K562 (cell line): ENCODE data around the gene ACTN3. TPM values are rescaled to one million over a fixed set of nuclear protein-coding genes. Genes with fewer than 3 reads are reported as not detected.

Source experiments
- ELK3 ChIP-seq: fragments of 450-650 bp; formaldehyde crosslinking; IDR thresholded peaks from 2 replicates; pipeline ENCODE4 v1.4.0; 2020; ENCODE audit warnings: mild to moderate bottlenecking
- ETV6 ChIP-seq, 3 experiments: fragments of 150-350 bp in 1 of 3; sonication (generic) in 1 of 3; formaldehyde crosslinking in 1 of 3; IDR thresholded peaks; 2 replicates each; pipeline versions ENCODE4 v1.6.1 to v1.8.0; 2014 to 2022; ENCODE audit warnings: borderline replicate concordance in 2 of 3, low read depth in 2 of 3, antibody characterized with exemption in 1 of 3, low read length in 1 of 3, mild to moderate bottlenecking in 1 of 3, missing genetic modification reagents in 1 of 3
- MED1 ChIP-seq: sonication (generic); formaldehyde crosslinking; IDR thresholded peaks from 2 replicates; pipeline ENCODE4 v1.8.1; 2023; ENCODE audit warnings: missing genetic modification reagents, borderline replicate concordance
- NONO ChIP-seq, 2 experiments: fragments of 200-400 bp in 1 of 2; fragments of 450-650 bp in 1 of 2; formaldehyde crosslinking in 1 of 2; IDR thresholded peaks; 2 replicates each; pipeline ENCODE4 v1.6.1; 2017; ENCODE audit warnings: low read depth in 2 of 2, mild to moderate bottlenecking in 2 of 2, moderate library complexity in 2 of 2, low read length in 1 of 2
- NR2F6 ChIP-seq: fragments of 450-650 bp; formaldehyde crosslinking; IDR thresholded peaks from 2 replicates; pipeline ENCODE4 v1.4.0; 2020; ENCODE audit warnings: mild to moderate bottlenecking
- POLR2H ChIP-seq: IDR thresholded peaks from 2 replicates; pipeline ENCODE4 v1.6.1; 2016; ENCODE audit warnings: missing genetic modification characterization, low read depth, mild to moderate bottlenecking, control low read depth, missing compliant biosample characterization, moderate library complexity
- REST ChIP-seq, 2 experiments: fragments of 450-650 bp; formaldehyde crosslinking in 1 of 2; IDR thresholded peaks; 2 replicates each; pipeline versions ENCODE4 v1.4.0 to v1.6.1; 2014 to 2020; ENCODE audit warnings: mild to moderate bottlenecking in 2 of 2, borderline replicate concordance in 1 of 2, low read depth in 1 of 2
- SAFB2 ChIP-seq: fragments of 200-400 bp; formaldehyde crosslinking; IDR thresholded peaks from 2 replicates; pipeline ENCODE4 v1.6.1; 2018; ENCODE audit warnings: borderline replicate concordance, low read length, low read depth, moderate library complexity; ENCODE audit not compliant: severe bottlenecking
- STAT5B ChIP-seq: fragments of 250-450 bp; sonication (Bioruptor Pico); IDR thresholded peaks from 2 replicates; pipeline ENCODE4 v1.8.0; 2021; ENCODE audit warnings: mild to moderate bottlenecking, inconsistent platforms
- TEAD1 ChIP-seq, 2 experiments: fragments of 450-650 bp in 1 of 2; sonication (generic) in 1 of 2; formaldehyde crosslinking; IDR thresholded peaks; 2 replicates each; pipeline versions ENCODE4 v1.4.0 to v1.8.0; 2020 to 2022; ENCODE audit warnings: mild to moderate bottlenecking in 2 of 2, missing genetic modification reagents in 1 of 2
- ZHX1 ChIP-seq: fragments of 150-350 bp; conservative IDR thresholded peaks from 2 replicates; pipeline ENCODE4 v1.6.1; 2014; ENCODE audit warnings: low read length
- ZNF766 ChIP-seq: fragments of 200-800 bp; sonication (Bioruptor generic); conservative IDR thresholded peaks from 2 replicates; pipeline ENCODE4 v1.6.1; 2016; ENCODE audit warnings: missing genetic modification characterization, missing compliant biosample characterization
- polyA plus RNA-seq, 8 experiments: library from polyadenylated mRNA; depleted of rRNA in 4 of 8; stranded (reverse) in 5 of 8; unstranded in 3 of 8; fragments of >200 nt; fragmentation: Nextera tagmentation in 2 of 8; fragmentation: Illumina TruSeq in 1 of 8; extraction: Ambion mirVana in 2 of 8; extraction: Trizol in 1 of 8; gene quantifications; 2 replicates each; pipeline versions ENCODE4 v1.2.1 to v1.2.3, GENCODE V29; 2011 to 2014; ENCODE audit warnings: inconsistent platforms in 1 of 8, missing spikeins in 1 of 8
- total RNA-seq, 7 experiments: library from RNA; depleted of rRNA in 6 of 7; stranded (reverse); fragments of >200 nt in 6 of 7; fragmentation: Illumina TruSeq in 2 of 7; extraction: Trizol in 2 of 7; gene quantifications; 2 replicates each; pipeline versions ENCODE4 v1.2.1 to v1.2.3, GENCODE V29; 2011 to 2021; ENCODE audit warnings: low replicate concordance in 1 of 7

Gene ACTN3
- total and polyA plus RNA-seq, 9 of the 15 experiments (the other 6 are each of a cell fraction or from before 2014, with no cell fraction given), result not detected

GRCh38 chr11:66559142-66559865, 12.6 kb downstream of the ACTN3 start (continued):
- TF ChIP-seq ZNF766 (no peak), ZHX1 (no peak), SAFB2 (no peak), NR2F6 (CRISPR knock-in tag) (no peak), POLR2H (tag) (no peak), STAT5B (CRISPR knock-in tag) (no peak), REST (IDR thresholded peaks at IDR 0.05; ENCODE audit: borderline replicate concordance) (no peak), REST (CRISPR knock-in tag; IDR thresholded peaks at IDR 0.05; ENCODE audit: low read depth) (no peak), ELK3 (CRISPR knock-in tag) (no peak), TEAD1 (CRISPR knock-in tag; IDR thresholded peaks at IDR 0.05) (peak in 1 of 2 experiments; percentile 53; a peak in 1 of 4 replicates), MED1 (CRISPR knock-in tag) (no peak), ETV6 (IDR thresholded peaks at IDR 0.05; ENCODE audit: borderline replicate concordance in 1 of 2, low read depth in 2 of 2, low read length in 1 of 2) (no peak), ETV6 (CRISPR knock-in tag; IDR thresholded peaks at IDR 0.05; ENCODE audit: borderline replicate concordance) (peak; percentile 63; the same call in 1 of the 2 replicates), NONO (IDR thresholded peaks at IDR 0.05; ENCODE audit: low read depth in 2 of 2, low read length in 1 of 2) (peak in 1 of 2 experiments; percentile 28; a peak in 1 of 4 replicates)
